ELF-1 (cell line): ENCODE results near the gene KCNK17.
"Not testable (repeated sequence)": the region's sequence is repeated elsewhere in the genome, so short reads cannot be mapped to it uniquely, and the experiment has no call there.

Source experiments
- DNase-seq: peaks from one replicate; pipeline ENCODE4 v3.0.0-alpha.2; 2016; ENCODE audit warnings: low read depth, low spot score

KCNK17 gene

GRCh38 chr6:39302011-39302410, 12.2 kb downstream of the KCNK17 start:
- no peak for DNase-seq

GRCh38 chr6:39301606-39302005, 12.6 kb downstream of the KCNK17 start:
- peak; percentile 68 for DNase-seq

GRCh38 chr6:39300739-39301138, 13.5 kb downstream of the KCNK17 start:
- no peak for DNase-seq

- no peak for DNase-seq
Measured at GRCh38 chr6:39298061-39298460, 16.2 kb downstream of the KCNK17 start.

GRCh38 chr6:39296745-39297640, 17.2 kb downstream of the KCNK17 start:
- no peak for DNase-seq

GRCh38 chr6:39295611-39296011, 18.6 kb downstream of the KCNK17 start:
- no peak for DNase-seq

GRCh38 chr6:39294899-39295298, 19.3 kb downstream of the KCNK17 start:
- DNase-seq = no peak

GRCh38 chr6:39294133-39294532, 20.1 kb downstream of the KCNK17 start:
- DNase-seq = no peak

- DNase-seq = no peak
Measured at GRCh38 chr6:39292637-39293036, 21.6 kb downstream of the KCNK17 start.

- DNase-seq = no peak
Measured at GRCh38 chr6:39289490-39289889, 24.7 kb downstream of the KCNK17 start.

- no peak for DNase-seq
Measured at GRCh38 chr6:39287601-39288000, 26.6 kb downstream of the KCNK17 start.

- not testable (repeated sequence) for DNase-seq
Measured at GRCh38 chr6:39286596-39286995, 27.6 kb downstream of the KCNK17 start.

- DNase-seq = no peak
Measured at GRCh38 chr6:39282774-39283173, 31.4 kb downstream of the KCNK17 start.

- DNase-seq = no peak
Measured at GRCh38 chr6:39281312-39281980, 32.8 kb downstream of the KCNK17 start.

- DNase-seq = no peak
Measured at GRCh38 chr6:39280247-39280731, 33.9 kb downstream of the KCNK17 start.

- DNase-seq = no peak
Measured at GRCh38 chr6:39279539-39279938, 34.7 kb downstream of the KCNK17 start.

- no peak for DNase-seq
Measured at GRCh38 chr6:39276379-39276995, 37.7 kb downstream of the KCNK17 start.

- DNase-seq = no peak
Measured at GRCh38 chr6:39274903-39275302, 39.3 kb downstream of the KCNK17 start.

- DNase-seq = no peak
Measured at GRCh38 chr6:39274471-39274870, 39.7 kb downstream of the KCNK17 start.

GRCh38 chr6:39273406-39273821, 40.8 kb downstream of the KCNK17 start:
- DNase-seq = no peak

- no peak for DNase-seq
Measured at GRCh38 chr6:39269961-39270360, 44.3 kb downstream of the KCNK17 start.

GRCh38 chr6:39268721-39269120, 45.5 kb downstream of the KCNK17 start:
- no peak for DNase-seq
